ENCODE results near the gene HGFAC. TPM values are rescaled to one million over a fixed set of nuclear protein-coding genes. Genes with fewer than 3 reads are reported as not detected.

Gene HGFAC
- total and polyA plus RNA-seq, 2 of the 13 experiments (the other 11 are each of a cell fraction or from before 2014, with no cell fraction given) = 8.5 to 63.6 TPM

DNA sequence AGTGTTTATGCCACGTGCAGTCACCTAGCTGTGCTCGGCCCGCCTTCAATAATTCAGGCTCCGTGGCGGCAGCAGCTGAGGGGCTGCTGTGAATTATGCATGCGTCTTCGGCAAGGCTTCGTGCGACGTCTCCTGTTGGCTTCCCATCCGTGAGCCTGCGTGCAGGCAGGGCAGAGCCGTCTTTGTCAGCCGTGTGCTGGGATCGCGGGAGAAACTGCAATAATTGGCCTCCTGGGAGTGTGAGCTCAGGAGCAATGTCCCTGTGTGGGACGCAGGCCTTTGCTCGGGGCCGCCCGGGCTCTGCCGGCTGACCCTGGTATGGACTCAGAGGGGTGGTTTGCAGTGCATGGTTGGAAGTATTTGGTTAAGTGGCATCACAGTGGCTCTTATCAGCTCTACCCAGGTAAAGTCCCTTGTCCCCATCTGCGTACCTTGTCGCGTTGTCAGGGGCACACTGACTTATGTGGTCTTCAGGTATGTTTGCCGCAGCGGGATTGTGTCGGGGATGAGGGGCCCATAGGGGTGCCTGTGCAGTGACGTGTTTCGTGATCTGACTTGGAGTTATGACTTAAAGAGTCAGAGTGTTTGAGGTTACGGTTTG lies 34.5 kb upstream of the HGFAC start:
- no peak for FAIRE-seq
- TF ChIP-seq, protein P1, sequence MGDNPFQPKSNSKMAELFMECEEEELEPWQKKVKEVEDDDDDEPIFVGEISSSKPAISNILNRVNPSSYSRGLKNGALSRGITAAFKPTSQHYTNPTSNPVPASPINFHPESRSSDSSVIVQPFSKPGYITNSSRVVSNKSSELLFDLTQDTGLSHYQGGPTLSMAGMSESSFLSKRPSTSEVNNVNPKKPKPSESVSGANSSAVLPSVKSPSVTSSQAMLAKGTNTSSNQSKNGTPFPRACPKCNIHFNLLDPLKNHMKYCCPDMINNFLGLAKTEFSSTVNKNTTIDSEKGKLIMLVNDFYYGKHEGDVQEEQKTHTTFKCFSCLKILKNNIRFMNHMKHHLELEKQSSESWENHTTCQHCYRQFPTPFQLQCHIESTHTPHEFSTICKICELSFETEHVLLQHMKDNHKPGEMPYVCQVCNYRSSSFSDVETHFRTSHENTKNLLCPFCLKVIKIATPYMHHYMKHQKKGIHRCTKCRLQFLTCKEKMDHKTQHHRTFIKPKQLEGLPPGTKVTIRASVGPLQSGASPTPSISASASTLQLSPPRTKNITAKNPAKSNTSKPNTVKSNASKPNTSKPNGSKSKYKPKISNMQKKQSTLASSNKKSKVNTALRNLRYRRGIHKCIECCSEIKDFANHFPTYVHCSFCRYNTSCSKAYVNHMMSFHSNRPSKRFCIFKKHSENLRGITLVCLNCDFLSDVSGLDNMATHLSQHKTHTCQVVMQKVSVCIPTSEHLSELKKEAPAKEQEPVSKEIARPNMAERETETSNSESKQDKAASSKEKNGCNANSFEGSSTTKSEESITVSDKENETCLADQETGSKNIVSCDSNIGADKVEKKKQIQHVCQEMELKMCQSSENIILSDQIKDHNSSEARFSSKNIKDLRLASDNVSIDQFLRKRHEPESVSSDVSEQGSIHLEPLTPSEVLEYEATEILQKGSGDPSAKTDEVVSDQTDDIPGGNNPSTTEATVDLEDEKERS (CRISPR knock-in tag; IDR thresholded peaks at IDR 0.05) = 0 out of 2 replicates have a peak, but pooled peaks have one; percentile 34
- TF ChIP-seq, protein P2, sequence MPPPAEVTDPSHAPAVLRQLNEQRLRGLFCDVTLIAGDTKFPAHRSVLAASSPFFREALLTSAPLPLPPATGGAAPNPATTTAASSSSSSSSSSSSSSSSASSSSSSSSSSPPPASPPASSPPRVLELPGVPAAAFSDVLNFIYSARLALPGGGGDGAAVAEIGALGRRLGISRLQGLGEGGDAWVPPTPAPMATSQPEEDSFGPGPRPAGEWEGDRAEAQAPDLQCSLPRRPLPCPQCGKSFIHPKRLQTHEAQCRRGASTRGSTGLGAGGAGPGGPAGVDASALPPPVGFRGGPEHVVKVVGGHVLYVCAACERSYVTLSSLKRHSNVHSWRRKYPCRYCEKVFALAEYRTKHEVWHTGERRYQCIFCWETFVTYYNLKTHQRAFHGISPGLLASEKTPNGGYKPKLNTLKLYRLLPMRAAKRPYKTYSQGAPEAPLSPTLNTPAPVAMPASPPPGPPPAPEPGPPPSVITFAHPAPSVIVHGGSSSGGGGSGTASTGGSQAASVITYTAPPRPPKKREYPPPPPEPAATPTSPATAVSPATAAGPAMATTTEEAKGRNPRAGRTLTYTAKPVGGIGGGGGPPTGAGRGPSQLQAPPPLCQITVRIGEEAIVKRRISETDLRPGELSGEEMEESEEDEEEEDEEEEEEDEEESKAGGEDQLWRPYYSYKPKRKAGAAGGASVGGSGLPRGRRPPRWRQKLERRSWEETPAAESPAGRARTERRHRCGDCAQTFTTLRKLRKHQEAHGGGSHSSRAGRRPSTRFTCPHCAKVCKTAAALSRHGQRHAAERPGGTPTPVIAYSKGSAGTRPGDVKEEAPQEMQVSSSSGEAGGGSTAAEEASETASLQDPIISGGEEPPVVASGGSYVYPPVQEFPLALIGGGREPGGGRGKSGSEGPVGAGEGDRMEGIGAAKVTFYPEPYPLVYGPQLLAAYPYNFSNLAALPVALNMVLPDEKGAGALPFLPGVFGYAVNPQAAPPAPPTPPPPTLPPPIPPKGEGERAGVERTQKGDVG (CRISPR knock-in tag; IDR thresholded peaks at IDR 0.05; ENCODE audit: borderline replicate concordance) = peak; percentile 39; the same call in 1 of the 2 replicates
- peak; percentile 85; the same call in 1 of the 2 replicates for TF ChIP-seq ZBTB38 (CRISPR knock-in tag; IDR thresholded peaks at IDR 0.05)
- TF ChIP-seq, protein P3, sequence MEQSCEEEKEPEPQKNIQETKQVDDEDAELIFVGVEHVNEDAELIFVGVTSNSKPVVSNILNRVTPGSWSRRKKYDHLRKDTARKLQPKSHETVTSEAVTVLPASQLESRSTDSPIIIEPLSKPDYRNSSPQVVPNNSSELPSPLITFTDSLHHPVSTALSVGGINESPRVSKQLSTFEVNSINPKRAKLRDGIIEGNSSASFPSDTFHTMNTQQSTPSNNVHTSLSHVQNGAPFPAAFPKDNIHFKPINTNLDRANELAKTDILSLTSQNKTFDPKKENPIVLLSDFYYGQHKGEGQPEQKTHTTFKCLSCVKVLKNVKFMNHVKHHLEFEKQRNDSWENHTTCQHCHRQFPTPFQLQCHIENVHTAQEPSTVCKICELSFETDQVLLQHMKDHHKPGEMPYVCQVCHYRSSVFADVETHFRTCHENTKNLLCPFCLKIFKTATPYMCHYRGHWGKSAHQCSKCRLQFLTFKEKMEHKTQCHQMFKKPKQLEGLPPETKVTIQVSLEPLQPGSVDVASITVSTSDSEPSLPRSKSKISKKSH (CRISPR knock-in tag; IDR thresholded peaks at IDR 0.05; ENCODE audit: borderline replicate concordance) = peak; percentile 67; the same call in 1 of the 2 replicates
- TF ChIP-seq, protein P4, sequence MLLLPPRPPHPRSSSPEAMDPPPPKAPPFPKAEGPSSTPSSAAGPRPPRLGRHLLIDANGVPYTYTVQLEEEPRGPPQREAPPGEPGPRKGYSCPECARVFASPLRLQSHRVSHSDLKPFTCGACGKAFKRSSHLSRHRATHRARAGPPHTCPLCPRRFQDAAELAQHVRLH (CRISPR knock-in tag; IDR thresholded peaks at IDR 0.05; ENCODE audit: borderline replicate concordance, low read depth) = no peak
- TF ChIP-seq, protein P5, sequence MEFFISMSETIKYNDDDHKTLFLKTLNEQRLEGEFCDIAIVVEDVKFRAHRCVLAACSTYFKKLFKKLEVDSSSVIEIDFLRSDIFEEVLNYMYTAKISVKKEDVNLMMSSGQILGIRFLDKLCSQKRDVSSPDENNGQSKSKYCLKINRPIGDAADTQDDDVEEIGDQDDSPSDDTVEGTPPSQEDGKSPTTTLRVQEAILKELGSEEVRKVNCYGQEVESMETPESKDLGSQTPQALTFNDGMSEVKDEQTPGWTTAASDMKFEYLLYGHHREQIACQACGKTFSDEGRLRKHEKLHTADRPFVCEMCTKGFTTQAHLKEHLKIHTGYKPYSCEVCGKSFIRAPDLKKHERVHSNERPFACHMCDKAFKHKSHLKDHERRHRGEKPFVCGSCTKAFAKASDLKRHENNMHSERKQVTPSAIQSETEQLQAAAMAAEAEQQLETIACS (CRISPR knock-in tag; IDR thresholded peaks at IDR 0.05) = no peak
- TF ChIP-seq, protein P6, sequence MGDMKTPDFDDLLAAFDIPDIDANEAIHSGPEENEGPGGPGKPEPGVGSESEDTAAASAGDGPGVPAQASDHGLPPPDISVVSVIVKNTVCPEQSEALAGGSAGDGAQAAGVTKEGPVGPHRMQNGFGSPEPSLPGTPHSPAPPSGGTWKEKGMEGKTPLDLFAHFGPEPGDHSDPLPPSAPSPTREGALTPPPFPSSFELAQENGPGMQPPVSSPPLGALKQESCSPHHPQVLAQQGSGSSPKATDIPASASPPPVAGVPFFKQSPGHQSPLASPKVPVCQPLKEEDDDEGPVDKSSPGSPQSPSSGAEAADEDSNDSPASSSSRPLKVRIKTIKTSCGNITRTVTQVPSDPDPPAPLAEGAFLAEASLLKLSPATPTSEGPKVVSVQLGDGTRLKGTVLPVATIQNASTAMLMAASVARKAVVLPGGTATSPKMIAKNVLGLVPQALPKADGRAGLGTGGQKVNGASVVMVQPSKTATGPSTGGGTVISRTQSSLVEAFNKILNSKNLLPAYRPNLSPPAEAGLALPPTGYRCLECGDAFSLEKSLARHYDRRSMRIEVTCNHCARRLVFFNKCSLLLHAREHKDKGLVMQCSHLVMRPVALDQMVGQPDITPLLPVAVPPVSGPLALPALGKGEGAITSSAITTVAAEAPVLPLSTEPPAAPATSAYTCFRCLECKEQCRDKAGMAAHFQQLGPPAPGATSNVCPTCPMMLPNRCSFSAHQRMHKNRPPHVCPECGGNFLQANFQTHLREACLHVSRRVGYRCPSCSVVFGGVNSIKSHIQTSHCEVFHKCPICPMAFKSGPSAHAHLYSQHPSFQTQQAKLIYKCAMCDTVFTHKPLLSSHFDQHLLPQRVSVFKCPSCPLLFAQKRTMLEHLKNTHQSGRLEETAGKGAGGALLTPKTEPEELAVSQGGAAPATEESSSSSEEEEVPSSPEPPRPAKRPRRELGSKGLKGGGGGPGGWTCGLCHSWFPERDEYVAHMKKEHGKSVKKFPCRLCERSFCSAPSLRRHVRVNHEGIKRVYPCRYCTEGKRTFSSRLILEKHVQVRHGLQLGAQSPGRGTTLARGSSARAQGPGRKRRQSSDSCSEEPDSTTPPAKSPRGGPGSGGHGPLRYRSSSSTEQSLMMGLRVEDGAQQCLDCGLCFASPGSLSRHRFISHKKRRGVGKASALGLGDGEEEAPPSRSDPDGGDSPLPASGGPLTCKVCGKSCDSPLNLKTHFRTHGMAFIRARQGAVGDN (CRISPR knock-in tag; IDR thresholded peaks at IDR 0.05) = peak; percentile 11; the same call in 1 of the 2 replicates

More for the DNA sequence above, 34.5 kb upstream of the HGFAC start:
- ChIA-PET CTCF (ENCODE audit: low intra/inter-chr PET ratio, low total read pairs) (interaction anchor here (0.7 kb wide), 1 partner anchor 61 kb away, joined by 3 read pairs; no protein-coding TSS in a partner anchor), POLR2A (interaction anchor here (1.0 to 3.3 kb wide), 5 partner anchors 13 to 56 kb away, joined by 3 to 25 read pairs (median 12); partner anchors contain the start of gene HGFAC)
- intact Hi-C loops (cut with micrococcal nuclease; ENCODE audit: unreplicated experiment) = loop anchor here (5.0 kb wide), 1 partner anchor 35 kb away; the partner anchor contains the start of gene HGFAC
- peaks cover 25% of the 10 kb centered on the region for H3K79me2 ChIP-seq (ENCODE audit: insufficient read depth, low read length)
- H3K9ac ChIP-seq (ENCODE audit: insufficient read depth, low read depth, low read length) = no peak overlapping the region
- H4K20me1 ChIP-seq (ENCODE audit: insufficient read depth, low read length) = no peaks in the 10 kb centered on the region
- peaks cover 50% of the 10 kb centered on the region for H3K4me1 ChIP-seq (ENCODE audit: insufficient read depth, low read length)
- H3K4me3 ChIP-seq (replicated peaks in 1 of 3; ENCODE audit: insufficient read depth in 1 of 3, low read depth in 2 of 3, low read length in 3 of 3) = no peak overlapping the region
- no peaks in the 10 kb centered on the region for H3K27me3 ChIP-seq (ENCODE audit: control insufficient read depth in 1 of 2, insufficient read depth in 2 of 2, low read length in 2 of 2)
- ATAC-seq (peak; percentile 13), DNase-seq (ENCODE audit: low spot score) (no peak)
- H3K27ac ChIP-seq (ENCODE audit: extremely low read length, insufficient read depth, low read length) = peak overlapping the region; percentile 96
- no peak overlapping the region for H2AFZ ChIP-seq (ENCODE audit: low read length)
- peak overlapping the region; percentile 57; the same call in 1 of the 2 replicates for H3K4me2 ChIP-seq (ENCODE audit: low read depth, low read length)
- peaks cover 11% of the 10 kb centered on the region for H3K9me3 ChIP-seq (ENCODE audit: low read length)
- in situ Hi-C loops (cut with HindIII; ENCODE audit: extremely low pct_ligation_motif_present, low pct_unique_long_range_greater_than_20kb) = no loop called here
- TSS peak; percentile 95 for BruUV-seq (replicated peaks)
- peaks cover 3 to 13% of the 10 kb centered on the region in 2 experiments; a peak in 2 of 5 replicates for H3K36me3 ChIP-seq (replicated peaks in 1 of 2; ENCODE audit: control insufficient read depth in 1 of 2, insufficient read depth in 2 of 2, low read length in 2 of 2)
- WGBS (ENCODE audit: low lambda C conversion rate) = 84% methylated on average over 17 of the region's 30 CpGs

Data from HepG2 (cell line).